Neural cell (in vitro differentiated cells): ENCODE data around the gene FARSA. TPM values are rescaled to one million over a fixed set of nuclear protein-coding genes. Genes with fewer than 3 reads are reported as not detected.
A peak's percentile ranks its signal among the peaks of the same experiment; 100 is the strongest.
"Not testable (repeated sequence)": the region's sequence is repeated elsewhere in the genome, so short reads cannot be mapped to it uniquely, and the experiment has no call there.

Source experiments
- H2AFZ ChIP-seq: fragments of 200-600, 300-800 bp; sonication (generic), shearing (Covaris generic); 2 replicates; pipeline ENCODE4 v1.6.0; 2014; ENCODE audit warnings: low read depth, mild to moderate bottlenecking, antibody characterized with exemption, low read length, moderate library complexity
- H3F3A ChIP-seq: fragments of 200-600 bp; shearing (Covaris generic); 2 replicates; pipeline ENCODE4 v1.6.1; 2016; ENCODE audit warnings: mild to moderate bottlenecking, moderate library complexity, mixed read lengths, antibody characterized with exemption, low read length; ENCODE audit not compliant: insufficient read depth, poor library complexity, severe bottlenecking
- H3K27ac ChIP-seq: fragments of 200-600, 300-800 bp; sonication (generic), shearing (Covaris generic); 2 replicates; pipeline ENCODE4 v1.5.1; 2014; ENCODE audit warnings: mild to moderate bottlenecking, low read length, moderate library complexity
- H3K27me3 ChIP-seq: fragments of 300-800, 200-600 bp; sonication (generic), shearing (Covaris generic); 2 replicates; pipeline ENCODE4 v1.6.0; 2014; ENCODE audit warnings: mild to moderate bottlenecking, low read depth, low read length, moderate library complexity; ENCODE audit not compliant: insufficient read depth
- H3K36me3 ChIP-seq: fragments of 300-800, 200-600 bp; sonication (generic), shearing (Covaris generic); 2 replicates; pipeline ENCODE4 v1.5.1; 2014; ENCODE audit warnings: mild to moderate bottlenecking, antibody characterized with exemption, low read length, moderate library complexity; ENCODE audit not compliant: insufficient read depth
- H3K4me2 ChIP-seq: fragments of 300-800, 200-600 bp; sonication (generic), shearing (Covaris generic); 2 replicates; pipeline ENCODE4 v1.6.0; 2014; ENCODE audit warnings: mild to moderate bottlenecking, low read length
- H3K4me3 ChIP-seq: fragments of 300-800, 200-600 bp; sonication (generic), shearing (Covaris generic); 2 replicates; pipeline ENCODE4 v1.5.1; 2014; ENCODE audit warnings: mild to moderate bottlenecking, low read length, moderate library complexity
- H3K79me2 ChIP-seq: fragments of 200-600 bp; shearing (Covaris generic); replicated peaks from 2 replicates; pipeline ENCODE4 v1.6.0; 2014; ENCODE audit warnings: mild to moderate bottlenecking, low read length, moderate library complexity; ENCODE audit not compliant: insufficient read depth
- H3K9ac ChIP-seq: fragments of 300-800, 200-600 bp; sonication (generic), shearing (Covaris generic); 2 replicates; pipeline ENCODE4 v1.6.1; 2016; ENCODE audit warnings: mild to moderate bottlenecking, low read length, mixed read lengths
- H3K9me2 ChIP-seq: fragments of 200-600 bp; shearing (Covaris generic); 2 replicates; pipeline ENCODE4 v1.6.1; 2016; ENCODE audit warnings: mild to moderate bottlenecking, low read length, mixed read lengths; ENCODE audit not compliant: insufficient read depth
- H3K9me3 ChIP-seq: fragments of 200-600, 300-800 bp; sonication (generic), shearing (Covaris generic); 2 replicates; pipeline ENCODE4 v1.6.1; 2016; ENCODE audit warnings: mild to moderate bottlenecking, mixed run types, low read length, moderate library complexity, mixed read lengths
- H4K20me1 ChIP-seq: fragments of 200-600 bp; shearing (Covaris generic); 2 replicates; pipeline ENCODE4 v1.6.1; 2016; ENCODE audit warnings: mild to moderate bottlenecking, mixed run types; ENCODE audit not compliant: insufficient read depth
- EP300 ChIP-seq: fragments of 450-650 bp; conservative IDR thresholded peaks from 2 replicates; pipeline ENCODE4 v1.6.1; 2014; ENCODE audit warnings: antibody characterized with exemption, mild to moderate bottlenecking, moderate library complexity; ENCODE audit not compliant: poor library complexity, severe bottlenecking
- EZH2 ChIP-seq: fragments of 200-600, 300-800 bp; shearing (Covaris generic), sonication (generic); IDR thresholded peaks from 2 replicates; pipeline ENCODE4 v1.6.1; 2014; ENCODE audit warnings: antibody characterized with exemption, low read length, borderline replicate concordance, mild to moderate bottlenecking; ENCODE audit not compliant: insufficient read depth, poor library complexity, severe bottlenecking
- MXI1 ChIP-seq: fragments of 450-650 bp; conservative IDR thresholded peaks from 2 replicates; pipeline ENCODE4 v1.6.1; 2014; ENCODE audit warnings: antibody characterized with exemption, mild to moderate bottlenecking; ENCODE audit not compliant: poor library complexity, severe bottlenecking
- POLR2AphosphoS5 ChIP-seq: IDR thresholded peaks from 2 replicates; pipeline ENCODE4 v1.6.1; 2012
- RAD21 ChIP-seq: fragments of 450-650 bp; conservative IDR thresholded peaks from 2 replicates; pipeline ENCODE4 v1.6.1; 2014; ENCODE audit warnings: antibody characterized with exemption, mild to moderate bottlenecking, moderate library complexity
- SMC3 ChIP-seq: fragments of 450-650 bp; conservative IDR thresholded peaks from 2 replicates; pipeline ENCODE4 v1.6.1; 2014; ENCODE audit warnings: antibody characterized with exemption, mild to moderate bottlenecking, moderate library complexity; ENCODE audit not compliant: poor library complexity
- TAF1 ChIP-seq: IDR thresholded peaks from 2 replicates; pipeline ENCODE4 v1.6.1; 2012; ENCODE audit warnings: low read depth
- polyA plus RNA-seq: library from polyadenylated mRNA; depleted of rRNA; stranded (reverse); fragments of >200 nt; gene quantifications from 2 replicates; pipeline ENCODE4 v1.2.3, GENCODE V29; 2014
- TF ChIP-seq, protein P1 (sequence below): fragments of 450-650 bp; IDR thresholded peaks from 2 replicates; pipeline ENCODE4 v1.5.1; 2014; ENCODE audit warnings: antibody characterized with exemption, mild to moderate bottlenecking, moderate library complexity; ENCODE audit not compliant: poor library complexity, severe bottlenecking
- TF ChIP-seq, protein P2 (sequence below): IDR thresholded peaks from 2 replicates; pipeline ENCODE4 v1.6.1; 2012; ENCODE audit warnings: borderline replicate concordance

The FARSA gene
- polyA plus RNA-seq, 1 donor from 2014 or later, result 47.6 TPM

DNA sequence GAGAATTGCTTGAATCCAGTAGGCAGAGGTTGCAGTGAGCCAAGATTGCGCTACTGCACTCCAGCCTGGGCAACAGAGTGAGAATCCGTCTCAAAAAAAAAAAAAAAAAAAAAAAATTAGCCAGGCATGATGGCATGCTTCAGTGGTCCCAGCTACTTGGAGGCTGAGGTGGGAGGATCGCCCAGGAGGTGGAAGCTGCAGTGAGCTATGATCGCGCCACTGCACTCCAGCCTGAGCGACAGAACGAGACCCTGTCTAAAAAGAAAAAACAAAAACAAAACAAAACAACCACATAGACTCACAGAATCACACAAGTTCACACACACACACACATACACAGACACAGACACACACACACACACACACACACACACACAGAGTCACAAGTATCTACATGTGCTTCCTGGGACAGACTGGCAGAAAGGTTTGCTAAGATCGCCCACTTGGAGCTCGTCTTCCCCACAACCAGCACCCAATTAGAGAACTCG, 43.2 kb downstream of the FARSA start:
- H3K4me3 ChIP-seq, result peak overlapping the region; percentile 96
- H3K9me3 ChIP-seq, H3K9me2 ChIP-seq, H3K4me2 ChIP-seq, H4K20me1 ChIP-seq, H3K36me3 ChIP-seq, H3F3A ChIP-seq, H3K79me2 ChIP-seq: not testable (repeated sequence)
- TF ChIP-seq EP300, result peak; percentile 8
- H2AFZ ChIP-seq, result peak overlapping the region; percentile 11
- peak overlapping the region; percentile 42 for H3K27ac ChIP-seq
- peak overlapping the region; percentile 51 for H3K9ac ChIP-seq
- H3K27me3 ChIP-seq, result peaks cover 25% of the 10 kb centered on the region

DNA sequence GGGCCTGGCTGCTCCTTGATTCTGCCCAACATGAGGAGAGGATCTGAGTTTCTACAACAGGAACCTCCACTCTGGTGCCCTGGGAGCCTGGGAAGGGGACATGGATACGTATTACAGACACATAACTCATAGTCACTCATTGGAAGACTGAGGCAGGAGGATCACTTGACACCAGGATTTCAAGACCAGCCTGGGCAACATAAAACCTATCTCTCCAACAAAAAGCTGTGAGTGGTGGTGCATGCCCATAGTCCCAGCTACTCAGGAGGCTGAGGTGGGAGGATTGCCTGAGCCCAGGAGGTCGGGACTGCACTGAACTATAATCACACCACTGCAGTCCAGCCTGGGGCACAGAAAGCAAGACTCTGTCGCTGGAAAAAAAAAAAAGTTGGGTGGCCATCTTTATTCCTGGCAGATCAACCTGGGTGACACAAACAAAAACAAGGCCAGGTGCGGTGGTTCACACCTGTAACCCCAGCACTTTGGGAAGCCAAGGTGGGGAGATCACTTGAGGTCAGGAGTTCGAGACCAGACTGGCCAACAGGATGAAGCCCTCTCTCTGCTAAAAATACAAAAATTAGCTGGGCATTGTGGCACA, 45.4 kb downstream of the FARSA start:
- H3K79me2 ChIP-seq, result no peaks in the 10 kb centered on the region
- no peaks in the 10 kb centered on the region for H3K9me2 ChIP-seq
- H4K20me1 ChIP-seq, result no peaks in the 10 kb centered on the region
- TF ChIP-seq MXI1 (no peak), TAF1 (no peak), EP300 (no peak), RAD21 (no peak), SMC3 (no peak), POLR2AphosphoS5 (no peak), EZH2 (no peak)
- TF ChIP-seq, protein P1, sequence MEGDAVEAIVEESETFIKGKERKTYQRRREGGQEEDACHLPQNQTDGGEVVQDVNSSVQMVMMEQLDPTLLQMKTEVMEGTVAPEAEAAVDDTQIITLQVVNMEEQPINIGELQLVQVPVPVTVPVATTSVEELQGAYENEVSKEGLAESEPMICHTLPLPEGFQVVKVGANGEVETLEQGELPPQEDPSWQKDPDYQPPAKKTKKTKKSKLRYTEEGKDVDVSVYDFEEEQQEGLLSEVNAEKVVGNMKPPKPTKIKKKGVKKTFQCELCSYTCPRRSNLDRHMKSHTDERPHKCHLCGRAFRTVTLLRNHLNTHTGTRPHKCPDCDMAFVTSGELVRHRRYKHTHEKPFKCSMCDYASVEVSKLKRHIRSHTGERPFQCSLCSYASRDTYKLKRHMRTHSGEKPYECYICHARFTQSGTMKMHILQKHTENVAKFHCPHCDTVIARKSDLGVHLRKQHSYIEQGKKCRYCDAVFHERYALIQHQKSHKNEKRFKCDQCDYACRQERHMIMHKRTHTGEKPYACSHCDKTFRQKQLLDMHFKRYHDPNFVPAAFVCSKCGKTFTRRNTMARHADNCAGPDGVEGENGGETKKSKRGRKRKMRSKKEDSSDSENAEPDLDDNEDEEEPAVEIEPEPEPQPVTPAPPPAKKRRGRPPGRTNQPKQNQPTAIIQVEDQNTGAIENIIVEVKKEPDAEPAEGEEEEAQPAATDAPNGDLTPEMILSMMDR, result no peak
- TF ChIP-seq, protein P2, sequence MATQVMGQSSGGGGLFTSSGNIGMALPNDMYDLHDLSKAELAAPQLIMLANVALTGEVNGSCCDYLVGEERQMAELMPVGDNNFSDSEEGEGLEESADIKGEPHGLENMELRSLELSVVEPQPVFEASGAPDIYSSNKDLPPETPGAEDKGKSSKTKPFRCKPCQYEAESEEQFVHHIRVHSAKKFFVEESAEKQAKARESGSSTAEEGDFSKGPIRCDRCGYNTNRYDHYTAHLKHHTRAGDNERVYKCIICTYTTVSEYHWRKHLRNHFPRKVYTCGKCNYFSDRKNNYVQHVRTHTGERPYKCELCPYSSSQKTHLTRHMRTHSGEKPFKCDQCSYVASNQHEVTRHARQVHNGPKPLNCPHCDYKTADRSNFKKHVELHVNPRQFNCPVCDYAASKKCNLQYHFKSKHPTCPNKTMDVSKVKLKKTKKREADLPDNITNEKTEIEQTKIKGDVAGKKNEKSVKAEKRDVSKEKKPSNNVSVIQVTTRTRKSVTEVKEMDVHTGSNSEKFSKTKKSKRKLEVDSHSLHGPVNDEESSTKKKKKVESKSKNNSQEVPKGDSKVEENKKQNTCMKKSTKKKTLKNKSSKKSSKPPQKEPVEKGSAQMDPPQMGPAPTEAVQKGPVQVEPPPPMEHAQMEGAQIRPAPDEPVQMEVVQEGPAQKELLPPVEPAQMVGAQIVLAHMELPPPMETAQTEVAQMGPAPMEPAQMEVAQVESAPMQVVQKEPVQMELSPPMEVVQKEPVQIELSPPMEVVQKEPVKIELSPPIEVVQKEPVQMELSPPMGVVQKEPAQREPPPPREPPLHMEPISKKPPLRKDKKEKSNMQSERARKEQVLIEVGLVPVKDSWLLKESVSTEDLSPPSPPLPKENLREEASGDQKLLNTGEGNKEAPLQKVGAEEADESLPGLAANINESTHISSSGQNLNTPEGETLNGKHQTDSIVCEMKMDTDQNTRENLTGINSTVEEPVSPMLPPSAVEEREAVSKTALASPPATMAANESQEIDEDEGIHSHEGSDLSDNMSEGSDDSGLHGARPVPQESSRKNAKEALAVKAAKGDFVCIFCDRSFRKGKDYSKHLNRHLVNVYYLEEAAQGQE, result no peak
- H3K4me3 ChIP-seq, result no peak overlapping the region
- H3K27ac ChIP-seq, result no peak overlapping the region
- no peaks in the 10 kb centered on the region for H3F3A ChIP-seq
- H3K36me3 ChIP-seq, result no peaks in the 10 kb centered on the region
- H3K27me3 ChIP-seq, result peaks cover 43% of the 10 kb centered on the region
- no peak overlapping the region for H3K9ac ChIP-seq
- no peaks in the 10 kb centered on the region for H3K9me3 ChIP-seq
- H3K4me2 ChIP-seq, result no peak overlapping the region
- H2AFZ ChIP-seq, result no peak overlapping the region
